ENCODE results near the gene ZNF506.
"Not testable (repeated sequence)": the region's sequence is repeated elsewhere in the genome, so short reads cannot be mapped to it uniquely, and the experiment has no call there.

The ZNF506 gene

GRCh38 chr19:19781791-19782190, 39.8 kb downstream of the ZNF506 start:
- not testable (repeated sequence) for H3K4me1 ChIP-seq (ENCODE audit: control insufficient read depth, insufficient read depth, low read length, poor library complexity, severe bottlenecking); H3K4me3 ChIP-seq (ENCODE audit: extremely low read depth, insufficient read depth, low read length, poor library complexity, severe bottlenecking); H3K27ac ChIP-seq (ENCODE audit: low read depth, low read length, severe bottlenecking); H3K9me3 ChIP-seq (ENCODE audit: control insufficient read depth, low read length)
- H3K36me3 ChIP-seq (ENCODE audit: control insufficient read depth, insufficient read depth, low read length) = peaks cover 36% of the 10 kb centered on the region
- 100% methylated on average over 2 to 3 of the region's 6 CpGs for WGBS, 2 experiments (ENCODE audit: insufficient coverage in 2 of 2)

- no peak overlapping the region for H3K27ac ChIP-seq (ENCODE audit: low read depth, low read length, severe bottlenecking)
These were observed 42.9 kb downstream of the ZNF506 start for GRCh38 chr19:19778666-19779065.

DNA sequence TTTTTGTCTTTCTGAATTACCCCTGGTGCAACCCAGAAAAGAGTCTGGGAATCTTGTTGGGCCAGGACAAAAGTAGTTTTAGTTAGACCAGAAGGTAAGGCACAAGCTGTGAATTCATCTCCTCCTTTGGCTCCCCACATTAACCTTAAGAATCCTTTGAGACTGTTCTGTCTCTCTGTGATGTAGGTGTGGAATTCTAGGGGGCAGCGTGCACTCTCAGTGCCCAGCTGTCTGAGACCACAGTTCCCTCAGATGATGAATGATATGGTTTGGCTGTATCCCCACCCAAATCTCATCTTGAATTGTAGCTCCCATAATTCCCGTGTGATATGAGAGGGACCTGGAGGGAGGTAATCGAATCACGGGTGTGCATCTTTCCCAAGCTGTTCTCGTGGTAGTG, 43.9 kb downstream of the ZNF506 start:
- peaks cover 20% of the 10 kb centered on the region for H3K36me3 ChIP-seq (ENCODE audit: control insufficient read depth, insufficient read depth, low read length)
- no peaks in the 10 kb centered on the region for H3K9me3 ChIP-seq (ENCODE audit: control insufficient read depth, low read length)
- peaks cover 4% of the 10 kb centered on the region for H3K4me1 ChIP-seq (ENCODE audit: control insufficient read depth, insufficient read depth, low read length, poor library complexity, severe bottlenecking)
- H3K27ac ChIP-seq (ENCODE audit: low read depth, low read length, severe bottlenecking) = no peak overlapping the region
- 77 to 94% methylated on average over 3 to 4 of the region's 5 CpGs for WGBS, 2 experiments (ENCODE audit: insufficient coverage in 2 of 2)
- peak overlapping the region; percentile 78 for H3K4me3 ChIP-seq (ENCODE audit: extremely low read depth, insufficient read depth, low read length, poor library complexity, severe bottlenecking)

More at GRCh38 chr19:19778666-19779065, 42.9 kb downstream of the ZNF506 start:
- WGBS, 2 experiments (ENCODE audit: insufficient coverage in 2 of 2) = 100% methylated on average over 1 of the region's 2 CpGs; no CpG with 5 or more reads in 1 of the 2 experiments
- peaks cover 4% of the 10 kb centered on the region for H3K4me1 ChIP-seq (ENCODE audit: control insufficient read depth, insufficient read depth, low read length, poor library complexity, severe bottlenecking)
- H3K9me3 ChIP-seq (ENCODE audit: control insufficient read depth, low read length) = no peaks in the 10 kb centered on the region
- H3K36me3 ChIP-seq (ENCODE audit: control insufficient read depth, insufficient read depth, low read length) = peaks cover 20% of the 10 kb centered on the region
- H3K4me3 ChIP-seq (ENCODE audit: extremely low read depth, insufficient read depth, low read length, poor library complexity, severe bottlenecking) = no peak overlapping the region

DNA sequence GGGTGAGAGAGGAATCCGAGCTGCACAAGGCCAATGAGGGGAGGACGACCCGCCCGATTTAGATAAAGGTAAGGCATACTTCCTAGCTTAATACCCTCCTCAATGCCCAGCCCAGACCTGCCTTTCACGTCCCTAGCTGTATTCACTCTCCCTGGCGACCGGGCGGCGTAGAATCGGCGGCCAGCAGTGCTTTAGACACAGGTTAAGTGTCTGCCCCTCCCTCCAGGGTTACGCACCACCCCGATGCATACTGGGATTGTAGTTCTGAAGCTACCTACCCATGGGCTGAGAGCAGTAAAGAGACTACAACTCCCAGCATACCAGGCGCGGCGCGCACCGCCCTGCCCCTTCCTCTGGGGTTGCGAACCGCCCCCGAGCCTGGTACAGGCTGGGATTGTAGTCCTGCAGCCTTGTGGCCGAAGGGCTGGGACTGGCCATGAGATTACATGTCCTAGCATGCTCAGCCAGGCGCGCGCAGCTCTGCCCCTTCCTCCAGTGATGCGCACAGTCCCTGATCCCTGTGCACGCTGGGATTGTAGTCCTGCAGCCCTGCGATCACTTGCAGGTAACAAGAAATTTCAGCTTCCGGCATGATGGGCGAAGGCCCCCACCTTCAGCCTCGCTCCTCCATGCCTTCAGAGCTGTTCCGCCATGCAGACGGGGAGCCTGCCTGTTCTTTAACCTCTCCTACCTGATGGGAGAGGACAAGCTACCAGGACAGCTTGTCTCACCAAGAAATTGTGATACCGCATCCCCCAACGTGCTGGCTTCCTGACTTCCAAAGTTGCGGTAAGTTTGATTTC, 45.1 kb downstream of the ZNF506 start:
- H3K4me3 ChIP-seq (ENCODE audit: extremely low read depth, insufficient read depth, low read length, poor library complexity, severe bottlenecking) = peak overlapping the region; percentile 78
- peaks cover 4% of the 10 kb centered on the region for H3K4me1 ChIP-seq (ENCODE audit: control insufficient read depth, insufficient read depth, low read length, poor library complexity, severe bottlenecking)
- no peaks in the 10 kb centered on the region for H3K9me3 ChIP-seq (ENCODE audit: control insufficient read depth, low read length)
- H3K27ac ChIP-seq (ENCODE audit: low read depth, low read length, severe bottlenecking) = peak overlapping the region; percentile 33
- peaks cover 17% of the 10 kb centered on the region for H3K36me3 ChIP-seq (ENCODE audit: control insufficient read depth, insufficient read depth, low read length)
- WGBS, 2 experiments (ENCODE audit: insufficient coverage in 2 of 2) = 0 to 1% methylated on average over 28 to 35 of the region's 36 CpGs

DNA sequence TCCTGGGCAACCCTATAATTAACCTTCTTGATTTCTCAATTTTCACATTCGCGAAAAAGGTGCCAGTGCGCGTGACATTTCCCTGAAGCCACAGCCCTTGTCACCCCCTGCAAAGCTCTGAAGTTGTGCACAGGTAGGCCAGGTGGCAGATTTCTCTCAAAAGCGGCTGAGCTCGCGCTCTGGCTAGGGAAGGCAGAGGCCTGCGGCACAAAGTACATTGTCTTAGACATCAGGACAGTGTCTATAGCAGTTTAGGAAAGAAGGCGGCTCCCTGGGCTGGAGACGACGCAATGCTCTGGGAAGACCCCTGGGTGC, 45.7 kb downstream of the ZNF506 start:
- WGBS, 2 experiments (ENCODE audit: insufficient coverage in 2 of 2) = 5 to 7% methylated on average over 8 to 11 of the region's 11 CpGs
- H3K4me1 ChIP-seq (ENCODE audit: control insufficient read depth, insufficient read depth, low read length, poor library complexity, severe bottlenecking) = peaks cover 4% of the 10 kb centered on the region
- H3K9me3 ChIP-seq (ENCODE audit: control insufficient read depth, low read length) = no peaks in the 10 kb centered on the region
- H3K27ac ChIP-seq (ENCODE audit: low read depth, low read length, severe bottlenecking) = no peak overlapping the region
- peaks cover 17% of the 10 kb centered on the region for H3K36me3 ChIP-seq (ENCODE audit: control insufficient read depth, insufficient read depth, low read length)
- peak overlapping the region; percentile 78 for H3K4me3 ChIP-seq (ENCODE audit: extremely low read depth, insufficient read depth, low read length, poor library complexity, severe bottlenecking)

GRCh38 chr19:19774354-19775033, 47.1 kb downstream of the ZNF506 start:
- no peak overlapping the region for H3K4me3 ChIP-seq (ENCODE audit: extremely low read depth, insufficient read depth, low read length, poor library complexity, severe bottlenecking)
- H3K36me3 ChIP-seq (ENCODE audit: control insufficient read depth, insufficient read depth, low read length) = peaks cover 11% of the 10 kb centered on the region
- WGBS, 2 experiments (ENCODE audit: insufficient coverage in 2 of 2) = 93 to 100% methylated on average over 5 to 6 of the region's 14 CpGs
- H3K27ac ChIP-seq (ENCODE audit: low read depth, low read length, severe bottlenecking) = no peak overlapping the region
- no peaks in the 10 kb centered on the region for H3K9me3 ChIP-seq (ENCODE audit: control insufficient read depth, low read length)
- peaks cover 4% of the 10 kb centered on the region for H3K4me1 ChIP-seq (ENCODE audit: control insufficient read depth, insufficient read depth, low read length, poor library complexity, severe bottlenecking)

DNA sequence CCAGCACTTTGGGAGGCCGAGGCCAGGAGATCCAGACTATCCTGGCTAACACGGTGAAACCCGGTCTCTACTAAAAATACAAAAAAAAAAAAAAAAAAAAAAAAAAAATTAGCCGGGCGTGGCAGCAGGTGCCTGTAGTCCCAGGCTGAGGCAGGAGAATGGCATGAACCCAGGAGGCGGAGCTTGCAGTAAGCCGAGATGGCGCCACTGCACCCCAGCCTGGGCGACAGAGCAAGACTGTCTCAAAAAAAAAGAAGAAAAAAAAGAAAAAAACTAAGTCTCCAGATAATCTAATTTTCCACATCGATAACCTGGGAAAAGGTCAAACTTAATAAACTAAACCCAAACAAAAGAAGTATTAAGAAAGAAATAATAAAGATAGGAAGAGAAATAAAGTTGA, 49.6 kb downstream of the ZNF506 start:
- not testable (repeated sequence) for H3K4me1 ChIP-seq (ENCODE audit: control insufficient read depth, insufficient read depth, low read length, poor library complexity, severe bottlenecking); H3K4me3 ChIP-seq (ENCODE audit: extremely low read depth, insufficient read depth, low read length, poor library complexity, severe bottlenecking)

DNA sequence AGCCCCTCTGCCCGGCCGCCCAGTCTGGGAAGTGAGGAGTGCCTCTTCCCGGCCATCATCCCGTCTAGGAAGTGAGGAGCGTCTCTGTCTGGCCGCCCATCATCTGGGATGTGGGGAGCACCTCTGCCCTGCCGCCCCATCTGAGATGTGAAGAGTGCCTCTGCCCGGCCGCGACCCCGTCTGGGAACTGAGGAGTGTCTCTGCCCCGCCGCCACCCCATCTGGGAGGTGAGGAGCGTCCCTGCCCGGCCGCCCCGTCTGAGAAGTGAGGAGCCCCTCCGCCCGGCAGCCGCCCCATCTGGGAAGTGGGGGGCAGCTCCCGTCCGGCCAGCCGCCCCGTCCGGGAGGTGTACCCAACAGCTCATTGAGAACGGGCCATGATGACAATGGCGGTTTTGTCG, 51.6 kb downstream of the ZNF506 start:
- H3K27ac ChIP-seq (ENCODE audit: low read depth, low read length, severe bottlenecking); H3K4me3 ChIP-seq (ENCODE audit: extremely low read depth, insufficient read depth, low read length, poor library complexity, severe bottlenecking); H3K4me1 ChIP-seq (ENCODE audit: control insufficient read depth, insufficient read depth, low read length, poor library complexity, severe bottlenecking); H3K9me3 ChIP-seq (ENCODE audit: control insufficient read depth, low read length); H3K36me3 ChIP-seq (ENCODE audit: control insufficient read depth, insufficient read depth, low read length): not testable (repeated sequence)
- 97 to 98% methylated on average over 16 to 20 of the region's 28 CpGs for WGBS, 2 experiments (ENCODE audit: insufficient coverage in 2 of 2)

More for the DNA sequence above, 49.6 kb downstream of the ZNF506 start:
- 54 to 89% methylated on average over 3 of the region's 10 CpGs for WGBS, 2 experiments (ENCODE audit: insufficient coverage in 2 of 2)
- not testable (repeated sequence) for H3K36me3 ChIP-seq (ENCODE audit: control insufficient read depth, insufficient read depth, low read length); H3K27ac ChIP-seq (ENCODE audit: low read depth, low read length, severe bottlenecking); H3K9me3 ChIP-seq (ENCODE audit: control insufficient read depth, low read length)

GRCh38 chr19:19758164-19758563, 63.4 kb downstream of the ZNF506 start:
- Histone ChIP-seq H3K4me3 (ENCODE audit: extremely low read depth, insufficient read depth, low read length, poor library complexity, severe bottlenecking) (no peak overlapping the region), H3K4me1 (ENCODE audit: control insufficient read depth, insufficient read depth, low read length, poor library complexity, severe bottlenecking) (no peaks in the 10 kb centered on the region), H3K36me3 (ENCODE audit: control insufficient read depth, insufficient read depth, low read length) (no peaks in the 10 kb centered on the region), H3K9me3 (ENCODE audit: control insufficient read depth, low read length) (peaks cover 4% of the 10 kb centered on the region), H3K27ac (ENCODE audit: low read depth, low read length, severe bottlenecking) (no peak overlapping the region)
- WGBS, 2 experiments (ENCODE audit: insufficient coverage in 2 of 2) = 89 to 96% methylated on average over 3 of the region's 4 CpGs

GRCh38 chr19:19752760-19753403, 68.7 kb downstream of the ZNF506 start:
- Histone ChIP-seq H3K9me3 (ENCODE audit: control insufficient read depth, low read length) (peaks cover 4% of the 10 kb centered on the region), H3K27ac (ENCODE audit: low read depth, low read length, severe bottlenecking) (no peak overlapping the region), H3K4me1 (ENCODE audit: control insufficient read depth, insufficient read depth, low read length, poor library complexity, severe bottlenecking) (no peaks in the 10 kb centered on the region), H3K36me3 (ENCODE audit: control insufficient read depth, insufficient read depth, low read length) (no peaks in the 10 kb centered on the region), H3K4me3 (ENCODE audit: extremely low read depth, insufficient read depth, low read length, poor library complexity, severe bottlenecking) (no peak overlapping the region)
- WGBS, 2 experiments (ENCODE audit: insufficient coverage in 2 of 2) = 97 to 99% methylated on average over 6 to 10 of the region's 11 CpGs

Data from mesodermal cell (in vitro differentiated cells).